Medulla oblongata (tissue), 1 donor: ENCODE results near the gene SRP14.
A peak's percentile ranks its signal among the peaks of the same experiment; 100 is the strongest.
"Not testable (repeated sequence)": the region's sequence is repeated elsewhere in the genome, so short reads cannot be mapped to it uniquely, and the experiment has no call there.

Experiments
- DNase-seq: peaks from one replicate; pipeline ENCODE4 v3.0.0-alpha.2; 2015; ENCODE audit errors: extremely low spot score

Gene SRP14

GRCh38 chr15:40050788-40051470 lies 11.9 kb upstream of the SRP14 start:
- DNase-seq, result no peak

DNA sequence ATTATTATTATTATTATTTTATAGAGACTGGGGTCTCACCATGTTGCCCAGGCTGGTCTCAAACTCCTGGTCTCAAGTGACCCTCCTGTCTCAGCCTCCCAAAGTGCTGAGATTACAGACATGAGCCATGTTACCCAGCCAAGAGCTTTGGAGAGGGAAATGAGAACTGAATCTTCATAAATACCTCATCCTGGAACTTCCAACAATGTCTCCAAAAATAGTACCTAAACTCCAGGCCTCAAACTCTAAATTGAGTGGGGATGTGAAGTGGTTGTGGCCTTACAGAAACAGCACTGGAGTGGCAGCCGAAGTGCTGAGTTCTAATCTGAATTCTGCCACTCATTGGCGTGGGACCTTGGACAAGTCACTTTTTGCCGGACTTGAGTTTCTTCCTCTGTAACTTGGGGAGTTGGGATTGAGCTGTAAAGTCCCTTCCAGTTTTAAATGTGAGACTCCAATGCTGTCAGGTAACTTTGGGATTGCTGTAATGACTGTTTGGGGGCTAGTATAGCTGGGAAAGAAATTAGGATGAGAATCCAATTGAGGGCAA lies 10.0 kb upstream of the SRP14 start:
- no peak for DNase-seq

DNA sequence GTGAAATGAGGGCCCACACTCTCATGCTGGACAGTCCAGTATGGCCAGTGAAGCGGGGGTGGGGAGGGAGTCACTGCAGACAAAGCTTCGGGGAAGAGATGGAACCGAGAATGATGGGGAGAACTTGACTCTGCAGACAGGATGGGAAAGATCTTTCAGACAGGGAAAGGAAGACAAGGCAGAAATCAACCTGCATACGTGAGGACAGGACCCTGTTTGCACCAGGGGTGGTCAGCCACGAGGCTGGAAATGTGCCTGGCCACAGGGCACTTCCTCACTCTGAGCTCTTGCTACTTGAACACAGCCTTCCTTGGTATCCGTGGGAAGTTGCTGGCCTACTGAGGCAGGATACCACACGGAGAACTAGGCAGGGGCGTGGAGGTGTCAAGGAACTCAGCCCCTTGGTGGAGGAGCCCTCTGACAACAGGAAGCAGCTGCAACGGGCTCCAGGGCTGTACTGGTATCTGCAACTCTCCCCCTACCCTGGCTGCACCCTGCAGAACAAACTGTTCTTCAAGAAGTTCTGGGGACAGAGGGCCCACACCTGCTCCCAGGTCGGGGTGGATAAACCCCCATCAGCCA lies 9.3 kb upstream of the SRP14 start:
- DNase-seq, result no peak

DNA sequence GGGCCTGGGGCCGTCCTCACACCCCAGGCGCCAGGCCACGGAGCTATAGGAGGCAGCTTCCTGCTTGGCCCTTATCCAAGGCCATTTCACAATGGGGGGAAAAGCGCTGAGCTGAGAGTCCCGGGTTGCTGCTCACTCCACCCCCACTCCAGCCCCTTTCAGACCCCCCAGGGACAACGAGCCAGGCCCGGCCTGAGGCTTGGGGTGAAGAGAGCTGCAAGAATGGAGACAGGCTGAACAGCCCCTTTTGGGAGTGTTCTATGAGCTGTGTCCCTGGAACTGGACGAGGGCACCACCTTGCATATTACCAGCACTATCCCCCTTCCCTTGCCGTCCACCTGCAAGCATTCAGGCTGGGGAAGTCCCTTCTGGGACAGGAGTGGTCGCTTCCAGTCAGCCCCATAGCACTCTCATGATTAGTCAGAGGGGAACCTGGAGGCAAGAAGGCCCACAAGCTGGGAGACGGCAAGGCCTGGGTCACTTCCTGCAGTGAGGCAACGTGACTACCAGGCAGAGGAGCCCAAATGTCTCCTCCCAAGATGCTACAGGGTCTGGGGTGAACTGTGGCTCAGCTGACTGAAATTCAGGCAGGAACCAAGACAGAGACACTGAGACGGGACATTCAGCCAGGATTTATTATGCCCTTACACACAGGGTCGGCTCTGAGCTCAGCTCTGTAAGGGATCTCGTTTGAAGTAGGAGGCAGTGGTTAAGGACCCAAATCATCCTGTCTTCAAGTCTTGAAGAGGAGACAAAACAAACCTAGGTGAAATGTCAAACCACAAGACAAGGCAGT lies 8.6 kb upstream of the SRP14 start:
- peak; percentile 73 for DNase-seq

DNA sequence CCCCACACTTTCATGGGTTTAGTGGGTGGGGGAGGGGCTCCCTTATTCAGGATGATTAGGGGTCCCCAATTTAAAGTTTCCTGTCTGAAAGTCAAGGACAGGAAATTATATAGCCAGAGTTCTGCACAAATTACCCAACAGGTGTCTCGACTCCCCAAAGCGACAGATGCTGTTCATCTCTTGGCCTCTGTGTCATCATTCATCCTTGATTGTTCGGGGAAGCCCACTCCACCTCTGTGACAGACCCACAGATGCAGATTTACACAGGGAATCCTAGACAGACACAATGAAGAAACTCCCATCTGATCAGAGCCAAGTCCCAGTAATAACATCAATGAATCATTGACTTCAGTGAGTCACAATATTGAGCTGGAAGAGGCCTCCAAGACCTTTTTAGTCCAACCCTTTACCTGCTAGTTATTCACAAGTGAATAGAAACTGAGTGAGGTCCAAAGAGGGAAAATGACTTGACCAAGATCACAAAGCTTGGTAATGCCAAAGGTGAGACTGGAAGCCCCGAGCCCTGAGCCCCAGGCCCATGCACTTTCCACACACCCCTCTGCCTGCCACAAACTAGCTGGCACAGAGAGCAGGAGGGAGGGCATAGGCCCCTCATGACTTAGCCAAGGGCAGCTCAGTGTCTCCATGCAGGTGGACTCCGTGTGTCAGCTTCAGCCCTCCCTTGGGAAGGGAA lies 7.9 kb upstream of the SRP14 start:
- no peak for DNase-seq

GRCh38 chr15:40045572-40046217 lies 6.7 kb upstream of the SRP14 start:
- DNase-seq, result no peak

DNA sequence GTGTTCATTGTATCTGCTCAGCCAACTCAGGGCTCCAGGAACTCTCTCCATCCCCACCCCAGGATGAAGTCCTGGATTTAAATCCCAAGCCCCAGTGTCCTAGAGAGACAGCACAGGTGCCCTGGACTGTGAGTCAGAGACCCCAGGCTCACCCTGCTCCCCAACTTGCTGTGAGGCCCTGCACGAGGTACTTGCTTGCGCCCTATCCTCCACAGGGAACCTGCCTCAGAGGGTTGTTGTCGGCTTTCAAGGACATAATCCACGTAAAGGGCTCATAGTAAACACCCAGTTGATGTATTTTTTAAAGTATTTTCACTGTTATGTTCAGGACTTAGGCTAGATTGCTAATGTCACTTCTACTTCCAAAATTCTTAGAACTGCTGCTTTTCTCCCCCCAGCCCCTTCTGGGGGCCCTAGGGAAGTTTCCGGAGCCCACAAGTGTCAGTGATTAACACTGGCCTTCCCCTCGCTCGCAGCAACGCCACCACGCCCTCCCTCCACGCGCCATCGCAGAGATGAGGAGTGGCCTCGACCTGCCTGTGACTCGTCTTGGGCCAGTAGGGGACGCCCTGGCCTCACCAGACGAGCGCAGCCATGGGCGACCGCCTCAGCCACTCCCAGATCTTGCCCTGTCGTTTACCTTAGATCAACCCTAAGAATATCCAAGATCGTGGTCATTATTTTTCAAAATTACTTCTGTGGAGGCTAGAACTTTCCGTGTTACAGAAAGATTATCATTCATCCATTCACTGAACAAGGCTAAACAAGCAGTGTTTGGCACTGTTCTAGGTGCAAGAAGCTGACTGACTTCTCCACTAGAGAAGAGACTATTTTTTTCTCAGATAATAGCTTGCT lies 6.0 kb upstream of the SRP14 start:
- DNase-seq, result peak; percentile 92

DNA sequence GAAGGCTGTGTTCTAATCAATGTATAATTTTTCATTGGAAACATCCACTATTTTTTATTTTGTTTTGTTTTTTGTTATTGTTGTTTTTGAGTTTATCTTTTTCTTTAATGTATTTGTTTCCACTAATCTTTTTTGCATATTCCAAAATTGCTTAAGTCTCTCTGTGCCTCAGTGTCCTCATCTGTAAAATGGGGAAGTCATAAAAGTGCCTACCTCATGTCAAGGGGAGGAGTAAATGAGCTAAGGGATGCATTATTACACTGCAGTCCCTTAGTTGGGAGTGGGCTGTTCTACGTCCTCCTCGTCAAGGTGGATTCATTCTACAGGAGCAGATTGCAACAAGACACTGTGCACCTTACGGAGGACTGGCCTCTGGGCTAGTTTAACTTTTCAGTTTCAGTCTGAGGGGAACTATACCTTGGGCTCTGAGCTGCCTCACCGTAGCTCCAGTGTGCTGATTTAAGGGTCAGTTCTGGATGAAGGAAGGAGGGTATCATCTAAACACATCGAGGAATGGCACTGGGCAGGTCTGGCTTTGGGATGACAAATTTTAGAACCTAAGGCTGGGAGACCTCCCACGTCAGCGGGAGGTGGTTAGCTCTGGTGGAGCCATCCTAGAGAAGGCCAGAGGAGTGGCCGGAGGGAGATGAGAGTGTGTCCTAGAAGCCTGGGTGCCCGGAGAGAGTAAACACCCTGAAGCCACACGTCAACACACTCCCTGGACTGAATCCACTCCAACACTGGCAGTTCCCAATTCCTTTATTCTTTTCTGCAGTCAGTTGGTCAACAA lies 5.1 kb upstream of the SRP14 start:
- DNase-seq, result peak; percentile 48

DNA sequence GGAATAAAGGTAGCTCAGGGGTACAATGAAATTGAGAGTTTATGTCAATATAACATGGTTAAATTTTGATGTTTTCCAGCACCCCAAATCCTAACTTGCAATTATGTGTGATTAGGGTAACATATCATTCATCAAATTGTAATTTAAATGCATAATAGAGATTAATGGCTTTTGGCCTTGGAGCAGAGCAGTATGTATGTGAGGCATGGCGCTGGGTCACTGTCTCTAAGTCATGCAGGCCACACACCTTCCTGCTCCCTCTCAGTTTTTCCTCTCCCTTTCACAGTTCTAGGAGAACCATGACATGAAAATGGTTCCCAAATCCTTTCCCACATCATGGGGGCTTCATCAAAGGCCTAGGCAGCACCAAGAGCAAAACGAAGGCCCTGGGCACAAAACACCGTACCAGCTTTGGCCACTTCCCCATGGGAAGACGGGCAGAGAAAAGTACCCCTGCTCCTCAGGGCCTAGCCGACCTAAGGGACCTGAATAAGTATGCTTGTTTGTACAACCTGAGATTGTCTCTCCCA lies 3.9 kb upstream of the SRP14 start:
- DNase-seq, result no peak

GRCh38 chr15:40040770-40041169 lies 1.8 kb upstream of the SRP14 start:
- DNase-seq, result no peak

GRCh38 chr15:40040293-40040635 lies 1.3 kb upstream of the SRP14 start:
- no peak for DNase-seq

DNA sequence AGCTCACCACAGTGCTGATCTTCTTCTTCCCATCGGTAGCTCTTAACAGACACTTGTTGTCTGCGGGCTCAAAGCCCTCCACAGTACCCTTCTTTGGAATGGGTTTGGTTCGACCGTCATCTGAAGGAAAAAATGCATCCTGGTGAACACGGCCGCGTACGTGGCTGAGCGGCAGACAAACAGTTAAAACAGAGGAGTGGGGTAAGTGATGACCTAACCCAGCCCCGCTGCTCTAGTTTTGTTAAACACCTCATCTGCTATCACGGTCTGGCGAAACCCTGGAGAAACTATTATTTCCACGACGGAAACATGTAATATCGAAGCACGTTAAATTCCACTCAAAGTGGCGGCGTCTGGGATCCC lies 725 bp downstream of the SRP14 start:
- no peak for DNase-seq

DNA sequence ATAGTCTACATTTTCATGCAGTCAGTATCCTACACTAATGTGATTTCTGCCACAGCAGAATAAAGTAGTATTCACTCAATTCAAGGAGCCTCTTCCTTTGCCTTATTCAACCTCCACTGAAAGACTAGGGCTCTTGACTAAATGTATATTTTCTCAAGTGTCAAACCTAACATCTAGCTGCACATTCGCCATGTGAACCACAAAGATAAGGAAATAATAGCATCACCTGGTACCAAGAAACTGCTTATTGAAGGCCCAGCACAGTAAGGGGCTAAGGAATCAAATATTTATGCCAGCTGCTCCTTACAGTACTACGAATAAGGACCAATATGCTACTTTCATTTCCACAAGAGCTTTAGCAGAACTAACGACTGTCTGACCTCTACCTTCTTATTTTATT lies 1.3 kb downstream of the SRP14 start:
- DNase-seq, result no peak

- not testable (repeated sequence) for DNase-seq
Measured at GRCh38 chr15:40035182-40035581, 3.8 kb downstream of the SRP14 start.

DNA sequence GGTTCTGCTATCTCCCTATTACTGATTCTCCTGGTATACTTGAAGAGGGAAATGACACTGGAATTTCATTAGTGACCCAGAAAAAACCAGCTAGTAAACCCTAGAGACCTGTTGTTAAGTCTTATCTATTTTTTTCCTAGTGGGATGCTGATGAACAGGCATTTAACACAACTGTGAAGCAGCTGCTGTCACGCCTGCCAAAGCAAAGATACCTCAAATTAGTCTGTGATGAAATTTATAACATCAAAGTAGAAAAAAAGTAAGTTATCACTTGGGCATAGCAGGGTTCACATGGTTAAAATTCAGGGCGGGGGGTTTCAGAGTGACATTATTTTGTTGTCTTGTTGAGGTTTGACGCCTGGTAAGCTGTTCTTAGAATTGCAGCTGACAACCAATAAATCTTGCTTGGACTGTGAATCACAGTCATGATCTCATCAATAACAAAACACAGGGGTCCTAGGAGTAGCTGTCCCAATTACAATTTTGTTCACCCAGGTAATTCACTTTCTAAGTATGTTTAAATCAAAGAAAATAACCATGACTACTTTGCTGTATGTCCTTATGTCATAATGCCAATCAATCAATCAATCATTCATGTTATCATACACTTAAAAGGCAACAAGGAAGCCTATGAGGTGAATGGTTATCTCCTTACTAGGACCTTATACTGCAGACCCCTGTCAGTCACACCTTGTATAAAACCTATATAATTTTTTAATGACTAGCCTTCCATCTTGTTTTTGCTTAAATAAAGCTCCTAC lies 4.6 kb downstream of the SRP14 start:
- DNase-seq, result no peak

GRCh38 chr15:40032125-40032839 lies 6.7 kb downstream of the SRP14 start:
- peak; percentile 82 for DNase-seq

GRCh38 chr15:40031300-40031699 lies 7.7 kb downstream of the SRP14 start:
- no peak for DNase-seq
